H9 (cell line): ENCODE results near the gene ATP2A2. TPM values are rescaled to one million over a fixed set of nuclear protein-coding genes. Genes with fewer than 3 reads are reported as not detected.

ENCODE experiments used
- DNase-seq: peaks from one replicate; pipeline ENCODE4 v3.0.0-alpha.2; 2017
- H2AFZ ChIP-seq: one replicate; pipeline ENCODE4 v1.6.1; 2013; ENCODE audit warnings: mild to moderate bottlenecking, low read length, control low read depth, moderate library complexity
- H2AK5ac ChIP-seq: 2 replicates; pipeline ENCODE4 v1.6.1; 2013; ENCODE audit warnings: low read length, control low read depth, mixed read lengths; ENCODE audit not compliant: insufficient read length
- H2BK120ac ChIP-seq: one replicate; pipeline ENCODE4 v1.6.1; 2013; ENCODE audit warnings: low read depth, mild to moderate bottlenecking, low read length, control low read depth, inconsistent platforms; ENCODE audit not compliant: poor library complexity, severe bottlenecking
- H2BK12ac ChIP-seq: 2 replicates; pipeline ENCODE4 v1.6.1; 2013; ENCODE audit warnings: low read length, control low read depth, mixed read lengths, low read depth; ENCODE audit not compliant: insufficient read length
- H2BK15ac ChIP-seq: 2 replicates; pipeline ENCODE4 v1.6.1; 2013; ENCODE audit warnings: low read depth, low read length, control low read depth
- H2BK20ac ChIP-seq: one replicate; pipeline ENCODE4 v1.6.1; 2013; ENCODE audit warnings: low read depth, mild to moderate bottlenecking, low read length, control low read depth, inconsistent platforms; ENCODE audit not compliant: poor library complexity, severe bottlenecking
- H2BK5ac ChIP-seq: 2 replicates; pipeline ENCODE4 v1.6.1; 2013; ENCODE audit warnings: low read length, control low read depth, mixed read lengths; ENCODE audit not compliant: insufficient read length
- H3K14ac ChIP-seq: 2 replicates; pipeline ENCODE4 v1.6.1; 2013; ENCODE audit warnings: low read length, control low read depth; ENCODE audit not compliant: insufficient read depth
- H3K18ac ChIP-seq: 2 replicates; pipeline ENCODE4 v1.6.1; 2013; ENCODE audit warnings: low read depth, mild to moderate bottlenecking, mixed read lengths, low read length, control low read depth; ENCODE audit not compliant: insufficient read length
- H3K23ac ChIP-seq: 2 replicates; pipeline ENCODE4 v1.6.1; 2013; ENCODE audit warnings: low read length, control low read depth, mixed read lengths, low read depth; ENCODE audit not compliant: insufficient read length
- H3K23me2 ChIP-seq: 2 replicates; pipeline ENCODE4 v1.6.1; 2013; ENCODE audit warnings: low read depth, mild to moderate bottlenecking, mixed read lengths, low read length, control low read depth; ENCODE audit not compliant: insufficient read length, poor library complexity, severe bottlenecking
- H3K27ac ChIP-seq: 2 replicates; pipeline ENCODE4 v1.5.1; 2013; ENCODE audit warnings: low read length, control low read depth, mixed read lengths, low read depth; ENCODE audit not compliant: insufficient read length
- H3K27me3 ChIP-seq: 2 replicates; pipeline ENCODE4 v1.6.1; 2013; ENCODE audit warnings: low read length, control low read depth, inconsistent platforms; ENCODE audit not compliant: insufficient read depth
- H3K4ac ChIP-seq: 2 replicates; pipeline ENCODE4 v1.6.1; 2013; ENCODE audit warnings: low read depth, mild to moderate bottlenecking, control low read depth, inconsistent platforms, low read length, moderate library complexity
- H3K4me1 ChIP-seq: 2 replicates; pipeline ENCODE4 v1.6.1; 2013; ENCODE audit warnings: low read length, control low read depth, inconsistent platforms; ENCODE audit not compliant: insufficient read depth
- H3K4me2 ChIP-seq: 2 replicates; pipeline ENCODE4 v1.6.1; 2013; ENCODE audit warnings: low read length, control low read depth, mixed read lengths; ENCODE audit not compliant: insufficient read length, insufficient read depth
- H3K56ac ChIP-seq: 2 replicates; pipeline ENCODE4 v1.6.1; 2013; ENCODE audit warnings: low read depth, mild to moderate bottlenecking, mixed read lengths, low read length, control low read depth; ENCODE audit not compliant: insufficient read length
- H3K79me1 ChIP-seq: 2 replicates; pipeline ENCODE4 v1.6.1; 2013; ENCODE audit warnings: low read depth, mild to moderate bottlenecking, moderate library complexity, low read length, control low read depth, inconsistent platforms; ENCODE audit not compliant: insufficient read depth, poor library complexity, severe bottlenecking
- H3K79me2 ChIP-seq: 2 replicates; pipeline ENCODE4 v1.6.1; 2013; ENCODE audit warnings: low read length, control low read depth, inconsistent platforms; ENCODE audit not compliant: insufficient read depth
- H3K9ac ChIP-seq: 2 replicates; pipeline ENCODE4 v1.6.1; 2013; ENCODE audit warnings: low read length, control low read depth, mixed read lengths; ENCODE audit not compliant: insufficient read length; ENCODE audit errors: extremely low read depth
- H3K9me3 ChIP-seq: one replicate; pipeline ENCODE4 v1.6.1; 2013; ENCODE audit warnings: low read depth, low read length, inconsistent platforms; ENCODE audit not compliant: control insufficient read depth
- H3T11ph ChIP-seq: one replicate; pipeline ENCODE4 v1.6.1; 2013; ENCODE audit warnings: mild to moderate bottlenecking, low read length, control low read depth, inconsistent platforms
- H4K20me1 ChIP-seq: one replicate; pipeline ENCODE4 v1.6.1; 2013; ENCODE audit not compliant: control insufficient read depth, insufficient read length, insufficient read depth
- H4K5ac ChIP-seq: 2 replicates; pipeline ENCODE4 v1.6.1; 2013; ENCODE audit warnings: low read depth, mild to moderate bottlenecking, mixed read lengths, low read length, control low read depth; ENCODE audit not compliant: insufficient read length
- H4K8ac ChIP-seq: replicated peaks from 2 replicates; pipeline ENCODE4 v1.6.1; 2013; ENCODE audit warnings: low read length, control low read depth, mixed read lengths, low read depth; ENCODE audit not compliant: insufficient read length
- H4K91ac ChIP-seq: 2 replicates; pipeline ENCODE4 v1.6.1; 2013; ENCODE audit warnings: low read depth, mild to moderate bottlenecking, moderate library complexity, mixed read lengths, low read length, control low read depth; ENCODE audit not compliant: insufficient read length
- H3K27ac Mint-ChIP-seq, 3 experiments: 2 replicates in 2 of 3; 3 replicates in 1 of 3; pipeline ENCODE4 v1.8.0; 2020 to 2021; ENCODE audit warnings: mixed read lengths in 3 of 3, mild to moderate bottlenecking in 1 of 3, moderate library complexity in 1 of 3
- H3K27me3 Mint-ChIP-seq: 2 replicates; pipeline ENCODE4 v1.8.0; 2021; ENCODE audit warnings: low read depth, mild to moderate bottlenecking, moderate library complexity, mixed read lengths
- H3K36me3 Mint-ChIP-seq, 3 experiments: 2 replicates in 2 of 3; 3 replicates in 1 of 3; pipeline ENCODE4 v1.8.0; 2020 to 2021; ENCODE audit warnings: low read depth in 3 of 3, mixed read lengths in 3 of 3; ENCODE audit not compliant: insufficient read depth in 1 of 3
- H3K4me1 Mint-ChIP-seq, 2 experiments: 2 replicates each; pipeline ENCODE4 v1.8.0; 2020; ENCODE audit warnings: mixed read lengths in 2 of 2
- H3K4me3 Mint-ChIP-seq, 2 experiments: 2 replicates in 1 of 2; 3 replicates in 1 of 2; pipeline ENCODE4 v1.8.0; 2020 to 2021; ENCODE audit warnings: mild to moderate bottlenecking in 2 of 2, mixed read lengths in 2 of 2, moderate library complexity in 1 of 2
- H3K9me3 Mint-ChIP-seq, 2 experiments: 2 replicates in 1 of 2; 3 replicates in 1 of 2; pipeline ENCODE4 v1.8.0; 2020; ENCODE audit warnings: mild to moderate bottlenecking in 2 of 2, mixed read lengths in 2 of 2, moderate library complexity in 1 of 2
- CTCF ChIP-seq: fragments of 200-600 bp; sonication (generic); conservative IDR thresholded peaks from 3 replicates; pipeline ENCODE4 v1.8.0; 2021; ENCODE audit warnings: antibody characterized with exemption, mild to moderate bottlenecking
- WGBS: extraction: QIAGEN DNeasy Blood & Tissue Kit; methylation state at CpG from one replicate; pipeline ENCODE4 v1.1.7; 2013; ENCODE audit warnings: missing lambda C conversion rate, low lambda C conversion rate, mixed read lengths; ENCODE audit not compliant: insufficient read length; ENCODE audit errors: extremely low coverage; 5-methylcytosine and 5-hydroxymethylcytosine counted together
- total RNA-seq: library from RNA; stranded (reverse); gene quantifications from 2 replicates; pipeline ENCODE4 v1.2.1, GENCODE V29; 2021

The ATP2A2 gene
- total RNA-seq, 1 experiment from 2014 or later = 257 TPM

- WGBS = no CpG with 5 or more reads among the region's 9 CpGs
- Mint-ChIP-seq H3K36me3 (no peaks in the 10 kb centered on the region), H3K27me3 (no peaks in the 10 kb centered on the region), H3K4me1 (peaks cover 7 to 14% of the 10 kb centered on the region in 2 experiments), H3K27ac (0 out of 7 replicates have a peak overlapping the region, but pooled peaks of 1 of the 3 experiments have one; percentile 58), H3K9me3 (no peaks in the 10 kb centered on the region), H3K4me3 (no peak overlapping the region)
- H4K91ac ChIP-seq = no peak overlapping the region
- no peak overlapping the region for H3K23ac ChIP-seq
- H3K27me3 ChIP-seq = no peaks in the 10 kb centered on the region
- H3K9me3 ChIP-seq = no peaks in the 10 kb centered on the region
- H2BK12ac ChIP-seq = no peak overlapping the region
- no peak overlapping the region for H3K9ac ChIP-seq
- DNase-seq = peak; percentile 26
- H2AK5ac ChIP-seq = no peak overlapping the region
- no peak overlapping the region for H3K18ac ChIP-seq
- no peak overlapping the region for H2BK20ac ChIP-seq
- no peak overlapping the region for H3K4me2 ChIP-seq
- H2BK5ac ChIP-seq = no peak overlapping the region
- no peak overlapping the region for H3K56ac ChIP-seq
- no peaks in the 10 kb centered on the region for H3K23me2 ChIP-seq
- H4K20me1 ChIP-seq = no peaks in the 10 kb centered on the region
- no peak for TF ChIP-seq CTCF
- no peaks in the 10 kb centered on the region for H3K4me1 ChIP-seq
- no peak overlapping the region for H3T11ph ChIP-seq
- no peak overlapping the region for H4K8ac ChIP-seq
- H3K79me2 ChIP-seq = no peaks in the 10 kb centered on the region
- no peak overlapping the region for H3K14ac ChIP-seq
- H3K27ac ChIP-seq = no peak overlapping the region
- H2BK15ac ChIP-seq = no peak overlapping the region
- H3K79me1 ChIP-seq = no peaks in the 10 kb centered on the region
- no peak overlapping the region for H4K5ac ChIP-seq
- H2AFZ ChIP-seq = no peak overlapping the region
- H3K4ac ChIP-seq = no peak overlapping the region
- H2BK120ac ChIP-seq = no peak overlapping the region
These were observed 27.9 kb upstream of the ATP2A2 start for GRCh38 chr12:110253176-110253575.
